Measurements from ENCODE around the gene POLA1. TPM values are rescaled to one million over a fixed set of nuclear protein-coding genes. Genes with fewer than 3 reads are reported as not detected.

Gene POLA1
- total RNA-seq, 4 donors from 2014 or later = 12.0 to 15.6 (median 12.5) TPM

GRCh38 chrX:24993879-24994278, 300.2 kb downstream of the POLA1 start:
- Histone ChIP-seq H3K27me3 (no peaks in the 10 kb centered on the region), H3K4me1 (no peaks in the 10 kb centered on the region), H3K27ac (no peak overlapping the region), H3K36me3 (peaks cover 0 to 16% of the 10 kb centered on the region in 2 donors), H3K9me3 (no peaks in the 10 kb centered on the region), H3K4me3 (no peak overlapping the region)
- TF ChIP-seq CTCF (IDR thresholded peaks at IDR 0.05) (no peak), POLR2AphosphoS5 (IDR thresholded peaks at IDR 0.05) (no peak), POLR2A (IDR thresholded peaks at IDR 0.05) (no peak), EP300 (IDR thresholded peaks at IDR 0.05) (no peak)
- 31 to 85% methylated on average over 4 of the region's 8 CpGs for WGBS, 2 donors (ENCODE audit: low coverage in 1 of 2)
- no peak for ATAC-seq

GRCh38 chrX:24996096-24996709, 302.5 kb downstream of the POLA1 start:
- H3K36me3 ChIP-seq = peaks cover 0 to 16% of the 10 kb centered on the region in 2 donors
- H3K27ac ChIP-seq = no peak overlapping the region
- H3K4me3 ChIP-seq = no peak overlapping the region
- TF ChIP-seq CTCF (IDR thresholded peaks at IDR 0.05) = no peak
- WGBS, 2 donors (ENCODE audit: low coverage in 1 of 2) = 60 to 100% methylated on average over 2 to 4 of the region's 5 CpGs
- H3K9me3 ChIP-seq = no peaks in the 10 kb centered on the region
- no peaks in the 10 kb centered on the region for H3K27me3 ChIP-seq
- H3K4me1 ChIP-seq = no peaks in the 10 kb centered on the region
- ATAC-seq = no peak

GRCh38 chrX:24999511-24999910, 305.8 kb downstream of the POLA1 start:
- ATAC-seq = no peak
- WGBS, 2 donors (ENCODE audit: low coverage in 1 of 2) = 48 to 94% methylated on average over 7 to 8 of the region's 8 CpGs
- TF ChIP-seq POLR2AphosphoS5 (IDR thresholded peaks at IDR 0.05) (no peak), CTCF (IDR thresholded peaks at IDR 0.05) (no peak)
- H3K9me3 ChIP-seq = no peaks in the 10 kb centered on the region
- H3K4me3 ChIP-seq = no peak overlapping the region
- H3K27ac ChIP-seq = no peak overlapping the region
- peaks cover 0 to 16% of the 10 kb centered on the region in 2 donors for H3K36me3 ChIP-seq
- H3K4me1 ChIP-seq = peaks cover 0 to 13% (median under 1%) of the 10 kb centered on the region in 3 donors
- H3K27me3 ChIP-seq = peaks cover 27% of the 10 kb centered on the region

GRCh38 chrX:25001808-25002660, 308.3 kb downstream of the POLA1 start:
- no peak for ATAC-seq
- Histone ChIP-seq H3K27ac (no peak overlapping the region), H3K4me1 (peaks cover 0 to 36% (median 9%) of the 10 kb centered on the region in 3 donors), H3K9me3 (no peaks in the 10 kb centered on the region), H3K36me3 (peaks cover 0 to 3% of the 10 kb centered on the region in 2 donors), H3K4me3 (peak overlapping the region in 1 of 2 donors; percentile 6), H3K27me3 (peaks cover 53% of the 10 kb centered on the region)
- 66 to 93% methylated on average over 3 to 6 of the region's 65 CpGs for WGBS, 2 donors (ENCODE audit: low coverage in 1 of 2)
- TF ChIP-seq POLR2A (IDR thresholded peaks at IDR 0.05) (no peak), CTCF (IDR thresholded peaks at IDR 0.05) (no peak), EP300 (IDR thresholded peaks at IDR 0.05) (no peak), POLR2AphosphoS5 (IDR thresholded peaks at IDR 0.05) (no peak)

GRCh38 chrX:25002661-25003020, 308.9 kb downstream of the POLA1 start:
- Histone ChIP-seq H3K36me3 (no peaks in the 10 kb centered on the region), H3K4me1 (peaks cover 0 to 41% (median 9%) of the 10 kb centered on the region in 3 donors), H3K27ac (no peak overlapping the region), H3K4me3 (peak overlapping the region in 1 of 2 donors; percentile 6), H3K9me3 (no peaks in the 10 kb centered on the region), H3K27me3 (peaks cover 59% of the 10 kb centered on the region)
- TF ChIP-seq POLR2AphosphoS5 (IDR thresholded peaks at IDR 0.05) (no peak), POLR2A (IDR thresholded peaks at IDR 0.05) (no peak), EP300 (IDR thresholded peaks at IDR 0.05) (no peak), CTCF (IDR thresholded peaks at IDR 0.05) (no peak)
- WGBS, 2 donors (ENCODE audit: low coverage in 1 of 2) = 17% methylated on average over 1 of the region's 33 CpGs; no CpG with 5 or more reads in 1 of the 2 donors
- no peak for ATAC-seq
